Posterior cingulate gyrus (tissue), 11 donors: Measurements from ENCODE around the gene PNPLA6.

Experiments
- DNase-seq, 10 donors: peaks; one replicate each; pipeline versions ENCODE4 v3.0.0 to v3.0.0-alpha.2; 2020 to 2021; ENCODE audit warnings: mixed read lengths in 3 of 10
- intact Hi-C: fragments of 100-400 bp; cut with DNase I; formaldehyde crosslinking; loops from one replicate; pipeline ENCODE4 v1.15.1; 2023

PNPLA6 gene

GRCh38 chr19:7579182-7579581, 43.7 kb downstream of the PNPLA6 start:
- intact Hi-C loops: no loop called here
- no peak for DNase-seq

- intact Hi-C loops: no loop called here
- no peak for DNase-seq
Observed at GRCh38 chr19:7582446-7582845, 46.9 kb downstream of the PNPLA6 start.

GRCh38 chr19:7589822-7590221, 54.3 kb downstream of the PNPLA6 start:
- intact Hi-C loops: no loop called here
- peak in 1 of 10 donors; percentile 20 for DNase-seq

GRCh38 chr19:7590256-7590655, 54.7 kb downstream of the PNPLA6 start:
- peak in 1 of 10 donors; percentile 14 for DNase-seq
- intact Hi-C loops: no loop called here

- peak in 6 of 10 donors; percentile 34 to 90 (median 72) for DNase-seq
- intact Hi-C loops: no loop called here
Observed at GRCh38 chr19:7595466-7596133, 60.1 kb downstream of the PNPLA6 start, which contains the start of gene CAMSAP3. Gene CAMSAP3, plus strand, starts transcription at chr19:7595863. Its CDS starts 140 bp downstream, at chr19:7596003.

GRCh38 chr19:7596211-7596937, 60.9 kb downstream of the PNPLA6 start:
- peak in 2 of 10 donors; percentile 70 to 79 for DNase-seq
- intact Hi-C loops: no loop called here

GRCh38 chr19:7597689-7598088, 62.2 kb downstream of the PNPLA6 start:
- intact Hi-C loops: no loop called here
- DNase-seq: no peak

- intact Hi-C loops: no loop called here
- peak in 1 of 10 donors; percentile 42 for DNase-seq
Observed at GRCh38 chr19:7598180-7598579, 62.7 kb downstream of the PNPLA6 start.

GRCh38 chr19:7600721-7601120, 65.2 kb downstream of the PNPLA6 start:
- intact Hi-C loops: no loop called here
- DNase-seq: no peak

GRCh38 chr19:7602240-7602934, 66.9 kb downstream of the PNPLA6 start:
- intact Hi-C loops: no loop called here
- DNase-seq: no peak

GRCh38 chr19:7602935-7603497, 67.5 kb downstream of the PNPLA6 start:
- no peak for DNase-seq
- intact Hi-C loops: no loop called here

- DNase-seq: no peak
- intact Hi-C loops: no loop called here
Observed at GRCh38 chr19:7603919-7604318, 68.4 kb downstream of the PNPLA6 start.

GRCh38 chr19:7605490-7606222, 70.1 kb downstream of the PNPLA6 start:
- DNase-seq: no peak
- intact Hi-C loops: no loop called here

GRCh38 chr19:7606289-7606688, 70.8 kb downstream of the PNPLA6 start:
- intact Hi-C loops: no loop called here
- DNase-seq: no peak

GRCh38 chr19:7607212-7607873, 71.8 kb downstream of the PNPLA6 start:
- no peak for DNase-seq
- intact Hi-C loops: no loop called here

- no peak for DNase-seq
- intact Hi-C loops: no loop called here
Observed at GRCh38 chr19:7607874-7608560, 72.5 kb downstream of the PNPLA6 start.

- intact Hi-C loops: no loop called here
Observed at GRCh38 chr19:7610491-7611240, 75.1 kb downstream of the PNPLA6 start.

More at GRCh38 chr19:7610491-7611240, 75.1 kb downstream of the PNPLA6 start:
- no peak for DNase-seq
